HG02870 (cell line): Measurements from ENCODE around the gene NMRK2.
"Not testable (repeated sequence)": the region's sequence is repeated elsewhere in the genome, so short reads cannot be mapped to it uniquely, and the experiment has no call there.

ENCODE experiments used
- ATAC-seq: cut with Tn5 transposase; IDR thresholded peaks from one replicate; pipeline ENCODE4 v1.9.1; 2021; ENCODE audit warnings: mild to moderate bottlenecking, moderate library complexity; ENCODE audit not compliant: unreplicated experiment

Gene NMRK2

GRCh38 chr19:3936506-3937442, 3.9 kb downstream of the NMRK2 start:
- no peak for ATAC-seq

DNA sequence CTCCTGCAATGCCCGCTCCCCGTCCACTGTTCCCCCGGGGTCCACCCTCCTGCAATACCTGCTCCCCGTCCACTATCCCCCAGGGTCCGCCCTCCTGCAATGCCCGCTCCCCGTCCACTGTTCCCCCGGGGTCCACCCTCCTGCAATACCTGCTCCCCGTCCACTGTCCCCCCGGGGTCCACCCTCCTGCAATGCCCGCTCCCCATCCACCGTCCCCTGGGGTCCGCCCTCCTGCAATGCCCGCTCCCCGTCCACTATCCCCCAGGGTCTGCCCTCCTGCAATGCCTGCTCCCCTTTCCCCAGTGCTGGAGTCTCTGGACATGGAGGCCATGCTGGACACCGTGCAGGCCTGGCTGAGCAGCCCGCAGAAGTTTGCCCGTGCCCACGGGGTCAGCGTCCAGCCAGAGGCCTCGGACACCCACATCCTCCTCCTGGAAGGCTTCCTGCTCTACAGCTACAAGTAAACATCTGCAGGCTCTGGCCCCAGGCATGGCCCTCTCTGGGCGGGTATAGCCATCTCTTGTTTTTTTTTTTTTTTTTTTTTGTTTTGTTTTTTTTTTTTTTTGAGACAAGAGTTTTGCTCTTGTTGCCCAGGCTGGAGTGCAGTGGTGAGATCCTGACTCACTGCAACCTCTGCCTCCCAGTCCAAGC, 5.6 kb downstream of the NMRK2 start:
- not testable (repeated sequence) for ATAC-seq

- ATAC-seq, result no peak
Measured at GRCh38 chr19:3942790-3943409, 10.0 kb downstream of the NMRK2 start.

DNA sequence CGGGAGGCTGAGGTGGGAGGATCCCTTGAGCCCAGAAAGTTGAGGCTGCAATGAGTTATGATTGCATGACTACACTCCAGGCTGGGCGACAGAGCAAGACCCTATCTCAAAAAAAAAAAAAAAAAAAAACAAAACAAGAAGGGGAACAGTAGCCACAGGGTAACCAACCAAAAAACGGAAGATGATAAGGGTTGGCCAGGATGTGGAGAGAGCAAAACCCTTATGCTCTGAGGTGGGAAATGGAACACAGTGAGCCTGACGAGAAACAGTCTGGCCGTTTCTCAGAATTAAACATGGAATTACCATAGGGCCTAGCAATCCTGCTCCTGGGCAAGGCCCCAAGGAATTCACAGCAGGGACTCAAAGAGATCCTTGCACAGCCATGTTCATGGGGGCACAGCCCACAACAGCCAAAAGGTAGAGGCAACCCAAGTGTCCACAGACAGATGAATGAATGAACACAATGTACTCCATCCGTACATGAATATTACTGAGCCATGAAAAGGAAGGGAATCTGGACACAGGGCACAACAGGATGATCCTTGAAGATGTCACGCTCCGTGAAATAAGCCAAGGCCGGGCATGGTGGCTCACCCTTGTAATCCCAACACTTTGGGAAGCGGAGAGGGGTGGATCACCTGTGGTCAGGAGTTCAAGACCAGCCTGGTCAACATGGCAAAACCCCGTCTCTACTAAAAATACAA, 11.3 kb downstream of the NMRK2 start:
- ATAC-seq, result no peak

DNA sequence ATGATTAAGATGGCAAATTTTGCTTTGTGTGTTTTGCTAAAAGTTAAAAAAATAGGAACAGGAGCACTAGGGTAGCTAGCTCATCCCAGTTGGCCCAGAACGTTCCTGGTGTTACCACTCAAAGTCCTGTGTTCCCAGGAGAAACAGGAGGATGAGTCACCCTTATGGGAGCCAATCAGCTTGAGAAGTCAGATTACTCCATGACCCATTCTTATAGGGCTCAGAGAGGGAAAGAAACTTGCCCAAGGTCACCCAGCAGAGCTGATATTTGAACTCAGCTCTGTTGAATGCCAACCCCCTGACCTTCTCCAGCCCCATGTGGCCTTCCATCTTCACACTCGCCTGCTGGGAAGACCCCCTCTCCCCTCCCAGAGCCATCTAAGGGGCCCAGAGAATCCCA, 13.0 kb downstream of the NMRK2 start:
- no peak for ATAC-seq

GRCh38 chr19:3947316-3947933, 14.6 kb downstream of the NMRK2 start:
- not testable (repeated sequence) for ATAC-seq

- no peak for ATAC-seq
Measured at GRCh38 chr19:3949294-3949693, 16.4 kb downstream of the NMRK2 start.

DNA sequence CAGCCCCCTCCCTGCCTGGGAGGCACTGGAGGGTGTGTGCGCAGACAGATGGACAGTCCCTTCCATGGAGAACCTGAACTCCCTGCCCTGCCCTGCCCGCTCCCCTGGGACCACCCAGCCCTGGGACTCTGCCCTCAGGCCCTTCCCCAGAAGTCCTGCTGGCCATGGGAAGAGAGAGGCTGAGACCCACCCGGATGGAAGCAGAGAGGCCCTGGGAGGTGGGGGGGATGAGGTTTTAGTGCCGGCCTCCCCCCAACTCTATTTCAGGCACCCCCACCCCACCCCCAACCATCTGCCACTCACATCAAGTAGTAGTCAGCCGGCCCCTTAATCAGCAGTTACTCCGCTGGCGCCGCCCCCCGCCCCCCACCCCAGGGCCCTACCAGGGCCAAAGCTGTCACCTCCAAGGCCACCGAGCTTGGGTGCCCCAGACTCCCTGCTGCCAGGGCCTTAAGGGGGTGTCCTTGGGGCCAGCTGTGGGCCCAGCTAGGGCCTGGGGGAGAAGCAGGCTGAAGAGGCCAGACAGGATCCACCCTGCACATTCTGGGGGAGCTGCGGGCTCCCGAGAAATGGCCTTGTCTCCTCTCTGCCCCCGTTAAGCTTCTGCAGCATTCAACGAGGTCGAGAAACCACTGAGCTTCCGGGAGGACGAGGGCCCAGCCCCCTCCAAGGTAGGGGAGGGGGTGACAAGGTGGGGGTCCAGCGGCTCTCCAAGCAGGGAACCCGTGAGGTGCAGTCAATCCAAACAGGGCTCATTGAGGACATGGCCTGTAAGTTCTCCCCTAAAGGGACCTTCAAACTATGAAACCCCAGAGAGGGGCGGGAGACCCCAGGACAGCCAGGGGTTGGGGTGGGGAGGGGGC, 17.4 kb downstream of the NMRK2 start:
- no peak for ATAC-seq

- no peak for ATAC-seq
Measured at GRCh38 chr19:3950871-3951861, 18.3 kb downstream of the NMRK2 start.

- ATAC-seq, result not testable (repeated sequence)
Measured at GRCh38 chr19:3952755-3953276, 19.9 kb downstream of the NMRK2 start.

DNA sequence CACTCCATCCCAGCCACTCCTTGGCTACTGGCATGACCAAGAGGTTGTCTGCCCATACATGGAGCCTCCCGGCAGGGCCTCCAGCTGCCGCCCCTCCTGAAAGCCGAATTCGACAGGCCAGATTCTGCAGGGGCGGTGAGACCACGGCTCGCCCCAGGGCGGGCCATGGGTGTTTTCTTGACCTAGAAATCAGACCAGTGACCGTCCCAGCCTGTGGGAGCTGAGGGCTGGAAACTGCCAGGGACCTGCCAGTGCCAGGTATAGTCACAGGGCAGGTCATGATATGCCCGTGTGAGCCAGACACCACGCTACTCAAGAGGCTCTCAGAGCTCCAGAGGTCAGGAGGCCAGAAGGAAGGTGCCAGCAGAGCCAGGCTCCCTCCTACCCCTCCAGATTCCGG, 21.2 kb downstream of the NMRK2 start:
- no peak for ATAC-seq

DNA sequence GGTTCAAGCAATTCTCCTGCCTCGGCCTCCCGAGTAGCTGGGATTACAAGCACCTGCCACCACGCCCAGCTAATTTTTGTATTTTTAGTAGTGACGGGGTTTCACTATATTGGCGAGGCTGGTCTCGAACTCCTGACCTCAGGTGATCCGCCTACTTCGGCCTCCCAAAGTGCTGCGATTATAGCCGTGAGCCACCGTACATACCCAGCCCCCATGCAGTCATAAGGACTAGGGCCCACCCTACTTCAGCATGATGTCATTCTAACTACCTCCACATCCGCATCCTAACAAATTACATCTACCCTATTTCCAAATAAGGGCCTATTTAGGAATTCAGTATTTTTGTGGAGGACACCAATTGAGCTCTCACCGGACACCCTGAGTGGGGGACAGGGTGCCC, 22.4 kb downstream of the NMRK2 start:
- ATAC-seq, result not testable (repeated sequence)

GRCh38 chr19:3955688-3956087, 22.8 kb downstream of the NMRK2 start:
- no peak for ATAC-seq

DNA sequence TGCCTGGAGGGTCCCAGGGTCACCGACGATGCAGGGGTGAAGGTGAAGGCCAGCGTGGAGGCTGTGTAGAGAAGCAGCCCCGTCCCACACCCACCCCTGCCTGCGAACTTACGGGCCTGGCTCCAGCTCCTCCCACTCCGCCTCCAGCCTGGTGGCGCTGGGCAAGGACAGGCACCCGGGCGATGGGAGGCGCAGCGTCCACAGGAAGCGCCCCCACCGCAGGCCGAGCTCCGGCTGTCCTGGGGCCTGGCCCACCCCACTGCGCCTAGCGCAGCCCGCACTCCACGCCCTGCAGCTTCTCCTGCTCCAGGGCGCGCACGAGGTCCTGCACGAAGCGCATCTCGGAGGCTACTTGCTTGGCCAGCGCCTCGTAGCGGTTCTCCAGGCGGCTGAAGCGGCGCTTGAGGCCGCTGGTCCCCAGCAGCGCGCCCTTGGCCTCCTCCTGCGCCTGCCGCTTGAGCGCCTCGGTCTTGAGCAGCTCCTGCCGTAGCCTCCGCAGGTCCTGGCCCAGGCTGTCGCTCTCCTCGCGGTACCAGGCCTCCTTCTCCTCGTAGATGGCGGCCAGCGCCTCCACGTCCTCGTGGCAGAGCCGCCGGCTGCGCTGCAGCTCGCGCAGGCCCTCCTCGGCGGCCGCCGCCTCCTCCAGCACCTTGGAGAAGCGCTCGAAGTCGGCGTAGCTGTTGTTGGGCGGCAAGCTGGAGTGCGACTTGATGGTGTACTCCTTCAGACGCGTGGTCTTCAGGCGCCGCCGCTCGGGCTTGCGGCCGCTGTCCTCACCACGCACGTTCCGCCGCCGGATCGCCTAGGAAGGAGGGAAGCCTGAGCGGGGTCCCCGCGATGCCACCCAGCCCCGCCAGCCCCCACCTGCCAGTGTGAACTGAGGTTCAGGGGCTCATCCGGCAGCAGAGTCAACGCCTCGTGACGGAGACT, 26.2 kb downstream of the NMRK2 start:
- ATAC-seq, result no peak

DNA sequence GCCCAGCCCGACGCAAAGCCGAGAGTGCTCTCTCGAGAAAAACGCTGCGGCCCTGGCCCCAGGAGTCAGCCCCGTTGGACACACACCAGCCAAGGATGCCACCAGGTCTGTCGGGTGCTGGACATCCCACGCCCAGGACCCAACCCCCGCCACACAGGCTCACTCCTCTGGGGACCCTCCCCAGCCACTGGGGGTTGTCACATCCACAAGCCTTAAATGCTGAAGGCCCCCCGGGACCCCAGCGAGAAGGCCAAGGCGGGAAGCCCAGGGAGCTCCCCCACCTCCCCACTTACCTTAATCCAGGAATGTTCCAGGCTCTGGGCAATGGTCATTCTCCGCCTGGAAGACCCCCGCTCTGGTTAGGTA, 26.9 kb downstream of the NMRK2 start:
- no peak for ATAC-seq

- no peak for ATAC-seq
Measured at GRCh38 chr19:3961007-3961406, 28.1 kb downstream of the NMRK2 start.
